ENCODE results near the gene TM4SF4.

The TM4SF4 gene

GRCh38 chr3:149453140-149453805 lies 21.2 kb upstream of the TM4SF4 start:
- H3K9ac ChIP-seq (ENCODE audit: low read length): no peak overlapping the region

DNA sequence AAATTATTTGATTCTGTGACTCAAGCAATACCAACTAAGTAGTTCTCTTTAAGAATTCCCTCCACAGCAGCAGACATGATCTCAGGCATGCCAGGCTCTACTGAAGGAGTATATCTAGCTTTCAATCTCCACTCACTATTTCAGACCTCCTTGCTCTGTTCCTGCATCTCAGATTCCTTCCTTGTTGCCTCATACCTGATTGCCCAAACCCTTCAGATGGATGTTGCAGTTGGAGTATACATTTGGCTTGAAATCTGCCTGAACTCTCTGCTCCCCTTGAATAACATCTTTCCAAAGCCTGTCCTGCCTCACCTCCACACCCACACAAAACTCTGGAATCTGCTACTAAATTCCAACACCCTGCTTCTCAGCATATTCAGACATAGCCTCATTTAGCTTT lies 19.8 kb upstream of the TM4SF4 start:
- no peaks in the 10 kb centered on the region for H3K9me3 ChIP-seq (replicated peaks; ENCODE audit: insufficient read depth, low read length)
- H3K36me3 ChIP-seq (replicated peaks; ENCODE audit: insufficient read depth, low read length): no peaks in the 10 kb centered on the region
- TF ChIP-seq, protein P1, sequence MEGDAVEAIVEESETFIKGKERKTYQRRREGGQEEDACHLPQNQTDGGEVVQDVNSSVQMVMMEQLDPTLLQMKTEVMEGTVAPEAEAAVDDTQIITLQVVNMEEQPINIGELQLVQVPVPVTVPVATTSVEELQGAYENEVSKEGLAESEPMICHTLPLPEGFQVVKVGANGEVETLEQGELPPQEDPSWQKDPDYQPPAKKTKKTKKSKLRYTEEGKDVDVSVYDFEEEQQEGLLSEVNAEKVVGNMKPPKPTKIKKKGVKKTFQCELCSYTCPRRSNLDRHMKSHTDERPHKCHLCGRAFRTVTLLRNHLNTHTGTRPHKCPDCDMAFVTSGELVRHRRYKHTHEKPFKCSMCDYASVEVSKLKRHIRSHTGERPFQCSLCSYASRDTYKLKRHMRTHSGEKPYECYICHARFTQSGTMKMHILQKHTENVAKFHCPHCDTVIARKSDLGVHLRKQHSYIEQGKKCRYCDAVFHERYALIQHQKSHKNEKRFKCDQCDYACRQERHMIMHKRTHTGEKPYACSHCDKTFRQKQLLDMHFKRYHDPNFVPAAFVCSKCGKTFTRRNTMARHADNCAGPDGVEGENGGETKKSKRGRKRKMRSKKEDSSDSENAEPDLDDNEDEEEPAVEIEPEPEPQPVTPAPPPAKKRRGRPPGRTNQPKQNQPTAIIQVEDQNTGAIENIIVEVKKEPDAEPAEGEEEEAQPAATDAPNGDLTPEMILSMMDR (IDR thresholded peaks at IDR 0.05; ENCODE audit: low read length): no peak
- no peak for TF ChIP-seq EZH2phosphoT487 (IDR thresholded peaks at IDR 0.05; ENCODE audit: low read length)
- TF ChIP-seq EZH2 (optimal IDR thresholded peaks at IDR 0.05; ENCODE audit: low read depth, low read length): no peak
- DNase-seq: no peak
- no peaks in the 10 kb centered on the region for H4K20me1 ChIP-seq (ENCODE audit: insufficient read depth, low read length)
- no peaks in the 10 kb centered on the region for H3K9me2 ChIP-seq (replicated peaks; ENCODE audit: insufficient read depth, low read length)
- H3K9ac ChIP-seq (ENCODE audit: low read length): no peak overlapping the region
- no peak overlapping the region for H3K27ac ChIP-seq (ENCODE audit: low read length)
- H2AFZ ChIP-seq (ENCODE audit: low read length): no peak overlapping the region
- no peaks in the 10 kb centered on the region for H3F3A ChIP-seq (ENCODE audit: insufficient read depth, low read length)
- H3K27me3 ChIP-seq (replicated peaks; ENCODE audit: insufficient read depth, low read length): no peaks in the 10 kb centered on the region
- no peak overlapping the region for H3K4me2 ChIP-seq (ENCODE audit: low read depth, low read length)
- no peaks in the 10 kb centered on the region for H3K79me2 ChIP-seq (ENCODE audit: low read length)
- H3K4me1 ChIP-seq (ENCODE audit: low read length): peaks cover 8% of the 10 kb centered on the region
- H3K4me3 ChIP-seq (ENCODE audit: low read length): no peak overlapping the region

More at GRCh38 chr3:149453140-149453805, 21.2 kb upstream of the TM4SF4 start:
- H3K4me1 ChIP-seq (ENCODE audit: low read length): peaks cover 10% of the 10 kb centered on the region
- no peak overlapping the region for H3K4me3 ChIP-seq (ENCODE audit: low read length)
- H3K79me2 ChIP-seq (ENCODE audit: low read length): no peaks in the 10 kb centered on the region
- H3K4me2 ChIP-seq (ENCODE audit: low read depth, low read length): no peak overlapping the region
- H3K36me3 ChIP-seq (replicated peaks; ENCODE audit: insufficient read depth, low read length): no peaks in the 10 kb centered on the region
- H3K27ac ChIP-seq (ENCODE audit: low read length): no peak overlapping the region
- no peaks in the 10 kb centered on the region for H4K20me1 ChIP-seq (ENCODE audit: insufficient read depth, low read length)
- no peaks in the 10 kb centered on the region for H3K9me3 ChIP-seq (replicated peaks; ENCODE audit: insufficient read depth, low read length)
- no peak overlapping the region for H2AFZ ChIP-seq (ENCODE audit: low read length)
- H3F3A ChIP-seq (ENCODE audit: insufficient read depth, low read length): no peaks in the 10 kb centered on the region
- TF ChIP-seq EZH2phosphoT487 (IDR thresholded peaks at IDR 0.05; ENCODE audit: low read length) (no peak), EZH2 (optimal IDR thresholded peaks at IDR 0.05; ENCODE audit: low read depth, low read length) (no peak)
- TF ChIP-seq, protein P1 (IDR thresholded peaks at IDR 0.05; ENCODE audit: low read length): no peak
- no peak for DNase-seq
- H3K9me2 ChIP-seq (replicated peaks; ENCODE audit: insufficient read depth, low read length): no peaks in the 10 kb centered on the region
- no peaks in the 10 kb centered on the region for H3K27me3 ChIP-seq (replicated peaks; ENCODE audit: insufficient read depth, low read length)

DNA sequence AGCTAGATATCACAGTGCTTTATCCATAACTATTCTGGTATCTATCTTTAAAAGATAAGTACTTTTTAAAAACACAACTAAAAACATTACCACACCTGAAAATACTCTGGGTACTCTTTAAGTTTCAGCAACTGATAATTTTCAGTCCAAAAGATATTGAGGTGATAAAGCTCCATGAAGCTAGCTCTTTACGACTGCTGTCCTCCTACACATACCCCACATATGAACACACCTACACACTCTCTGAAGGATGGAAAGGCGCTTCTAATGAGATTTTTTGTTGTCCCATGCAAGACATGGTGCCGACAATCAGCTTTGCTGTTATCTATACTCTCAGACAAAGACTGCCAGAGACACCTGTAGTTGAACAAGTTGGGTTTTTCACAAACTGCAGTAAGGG lies 19.1 kb upstream of the TM4SF4 start:
- Histone ChIP-seq H3F3A (ENCODE audit: insufficient read depth, low read length) (no peaks in the 10 kb centered on the region), H3K36me3 (replicated peaks; ENCODE audit: insufficient read depth, low read length) (no peaks in the 10 kb centered on the region), H3K9ac (ENCODE audit: low read length) (no peak overlapping the region), H3K4me1 (ENCODE audit: low read length) (0 out of 2 replicates have a peak, but pooled peaks cover 2% of the 10 kb centered on the region), H2AFZ (ENCODE audit: low read length) (no peak overlapping the region), H3K27ac (ENCODE audit: low read length) (no peak overlapping the region), H3K9me3 (replicated peaks; ENCODE audit: insufficient read depth, low read length) (no peaks in the 10 kb centered on the region), H3K9me2 (replicated peaks; ENCODE audit: insufficient read depth, low read length) (no peaks in the 10 kb centered on the region), H3K27me3 (replicated peaks; ENCODE audit: insufficient read depth, low read length) (no peaks in the 10 kb centered on the region), H3K4me2 (ENCODE audit: low read depth, low read length) (no peak overlapping the region), H4K20me1 (ENCODE audit: insufficient read depth, low read length) (no peaks in the 10 kb centered on the region), H3K79me2 (ENCODE audit: low read length) (no peaks in the 10 kb centered on the region), H3K4me3 (ENCODE audit: low read length) (no peak overlapping the region)
- TF ChIP-seq EZH2 (optimal IDR thresholded peaks at IDR 0.05; ENCODE audit: low read depth, low read length) (no peak), EZH2phosphoT487 (IDR thresholded peaks at IDR 0.05; ENCODE audit: low read length) (no peak)
- TF ChIP-seq, protein P1 (IDR thresholded peaks at IDR 0.05; ENCODE audit: low read length): no peak
- no peak for DNase-seq
